A549 (cell line): Measurements from ENCODE around the gene TESK2.

Experiments
- CHD4 ChIP-seq: fragments of 200-600 bp; sonication (generic); IDR thresholded peaks from 2 replicates; pipeline ENCODE4 v1.6.1; 2016; ENCODE audit warnings: antibody characterized with exemption, mild to moderate bottlenecking, borderline replicate concordance
- CTCF ChIP-seq: fragments of >200 bp; sonication (Bioruptor Twin); formaldehyde crosslinking; IDR thresholded peaks from 3 replicates; pipeline ENCODE4 v1.5.1; 2016
- HMGXB4 ChIP-seq: fragments of 250-450 bp; sonication (Bioruptor Pico); IDR thresholded peaks from 2 replicates; pipeline ENCODE4 v1.5.0; 2021; ENCODE audit warnings: mild to moderate bottlenecking, moderate library complexity, borderline replicate concordance
- JUN ChIP-seq, 2 experiments: fragments of >200 bp; sonication (Bioruptor Twin); formaldehyde crosslinking; IDR thresholded peaks; 2 replicates in 1 of 2; 3 replicates in 1 of 2; pipeline ENCODE4 v1.6.1; 2016 to 2017
- NR3C1 ChIP-seq: fragments of >200 bp; sonication (Bioruptor Twin); formaldehyde crosslinking; IDR thresholded peaks from 3 replicates; pipeline ENCODE4 v1.6.1; 2017
- POLR2A ChIP-seq: IDR thresholded peaks from 2 replicates; pipeline ENCODE4 v1.6.1; 2012; ENCODE audit warnings: mild to moderate bottlenecking, low read length
- RAD21 ChIP-seq, 2 experiments: fragments of >200 bp in 1 of 2; sonication (Bioruptor Twin) in 1 of 2; formaldehyde crosslinking in 1 of 2; IDR thresholded peaks in 1 of 2; conservative IDR thresholded peaks in 1 of 2; 2 replicates in 1 of 2; 3 replicates in 1 of 2; pipeline ENCODE4 v1.6.1; 2012 to 2018; ENCODE audit warnings: inconsistent platforms in 1 of 2
- RFX5 ChIP-seq: fragments of 450-650 bp; IDR thresholded peaks from 2 replicates; pipeline ENCODE4 v1.7.1; 2014; ENCODE audit warnings: antibody characterized with exemption, mild to moderate bottlenecking, moderate library complexity
- RNF2 ChIP-seq: fragments of 200-600 bp; sonication (generic); IDR thresholded peaks from 2 replicates; pipeline ENCODE4 v1.6.1; 2016; ENCODE audit warnings: low read depth, mild to moderate bottlenecking, antibody characterized with exemption, moderate library complexity, borderline replicate concordance
- TF ChIP-seq, protein P1 (sequence below): fragments of 200-600 bp; sonication (generic); IDR thresholded peaks from 2 replicates; pipeline ENCODE4 v1.6.1; 2016; ENCODE audit warnings: antibody characterized with exemption, mild to moderate bottlenecking, moderate library complexity

GRCh38 chr1:45395051-45395450, 95.9 kb downstream of the TESK2 start:
- no peak for TF ChIP-seq POLR2A
- TF ChIP-seq CTCF, result no peak
- no peak for TF ChIP-seq RFX5
- no peak for TF ChIP-seq JUN (IDR thresholded peaks at IDR 0.05)
- TF ChIP-seq RAD21 (conservative IDR thresholded peaks at IDR 0.05 in 1 of 2, IDR thresholded peaks at IDR 0.05 in 1 of 2), result no peak
- TF ChIP-seq HMGXB4 (CRISPR knock-in tag), result no peak
- TF ChIP-seq NR3C1, result no peak
- no peak for TF ChIP-seq CHD4
- no peak for TF ChIP-seq RNF2
- TF ChIP-seq, protein P1, sequence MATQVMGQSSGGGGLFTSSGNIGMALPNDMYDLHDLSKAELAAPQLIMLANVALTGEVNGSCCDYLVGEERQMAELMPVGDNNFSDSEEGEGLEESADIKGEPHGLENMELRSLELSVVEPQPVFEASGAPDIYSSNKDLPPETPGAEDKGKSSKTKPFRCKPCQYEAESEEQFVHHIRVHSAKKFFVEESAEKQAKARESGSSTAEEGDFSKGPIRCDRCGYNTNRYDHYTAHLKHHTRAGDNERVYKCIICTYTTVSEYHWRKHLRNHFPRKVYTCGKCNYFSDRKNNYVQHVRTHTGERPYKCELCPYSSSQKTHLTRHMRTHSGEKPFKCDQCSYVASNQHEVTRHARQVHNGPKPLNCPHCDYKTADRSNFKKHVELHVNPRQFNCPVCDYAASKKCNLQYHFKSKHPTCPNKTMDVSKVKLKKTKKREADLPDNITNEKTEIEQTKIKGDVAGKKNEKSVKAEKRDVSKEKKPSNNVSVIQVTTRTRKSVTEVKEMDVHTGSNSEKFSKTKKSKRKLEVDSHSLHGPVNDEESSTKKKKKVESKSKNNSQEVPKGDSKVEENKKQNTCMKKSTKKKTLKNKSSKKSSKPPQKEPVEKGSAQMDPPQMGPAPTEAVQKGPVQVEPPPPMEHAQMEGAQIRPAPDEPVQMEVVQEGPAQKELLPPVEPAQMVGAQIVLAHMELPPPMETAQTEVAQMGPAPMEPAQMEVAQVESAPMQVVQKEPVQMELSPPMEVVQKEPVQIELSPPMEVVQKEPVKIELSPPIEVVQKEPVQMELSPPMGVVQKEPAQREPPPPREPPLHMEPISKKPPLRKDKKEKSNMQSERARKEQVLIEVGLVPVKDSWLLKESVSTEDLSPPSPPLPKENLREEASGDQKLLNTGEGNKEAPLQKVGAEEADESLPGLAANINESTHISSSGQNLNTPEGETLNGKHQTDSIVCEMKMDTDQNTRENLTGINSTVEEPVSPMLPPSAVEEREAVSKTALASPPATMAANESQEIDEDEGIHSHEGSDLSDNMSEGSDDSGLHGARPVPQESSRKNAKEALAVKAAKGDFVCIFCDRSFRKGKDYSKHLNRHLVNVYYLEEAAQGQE, result no peak
